Measurements from ENCODE around the gene HSPB6. TPM values are rescaled to one million over a fixed set of nuclear protein-coding genes. Genes with fewer than 3 reads are reported as not detected.

HSPB6 gene
- total and polyA plus RNA-seq, 12 donors: 21.1 to 932 (median 265) TPM

GRCh38 chr19:35780717-35781116 is 23.9 kb upstream of the HSPB6 start:
- intact Hi-C loops (cut with DNase I): no loop called here
- Histone ChIP-seq H3K4me3 (no peak overlapping the region), H3K9me3 (replicated peaks in 1 of 3) (no peaks in the 10 kb centered on the region), H3K36me3 (replicated peaks in 1 of 2) (peaks cover 0 to 6% of the 10 kb centered on the region in 2 donors), H3K27ac (no peak overlapping the region), H3K27me3 (no peaks in the 10 kb centered on the region), H3K4me1 (replicated peaks in 1 of 2) (no peaks in the 10 kb centered on the region)
- no peak for DNase-seq
- 94 to 97% (median 96%) methylated on average over 11 to 20 of the region's 20 CpGs for WGBS, 4 donors
- no peak for TF ChIP-seq POLR2A (IDR thresholded peaks at IDR 0.05)
- TF ChIP-seq, protein P1, sequence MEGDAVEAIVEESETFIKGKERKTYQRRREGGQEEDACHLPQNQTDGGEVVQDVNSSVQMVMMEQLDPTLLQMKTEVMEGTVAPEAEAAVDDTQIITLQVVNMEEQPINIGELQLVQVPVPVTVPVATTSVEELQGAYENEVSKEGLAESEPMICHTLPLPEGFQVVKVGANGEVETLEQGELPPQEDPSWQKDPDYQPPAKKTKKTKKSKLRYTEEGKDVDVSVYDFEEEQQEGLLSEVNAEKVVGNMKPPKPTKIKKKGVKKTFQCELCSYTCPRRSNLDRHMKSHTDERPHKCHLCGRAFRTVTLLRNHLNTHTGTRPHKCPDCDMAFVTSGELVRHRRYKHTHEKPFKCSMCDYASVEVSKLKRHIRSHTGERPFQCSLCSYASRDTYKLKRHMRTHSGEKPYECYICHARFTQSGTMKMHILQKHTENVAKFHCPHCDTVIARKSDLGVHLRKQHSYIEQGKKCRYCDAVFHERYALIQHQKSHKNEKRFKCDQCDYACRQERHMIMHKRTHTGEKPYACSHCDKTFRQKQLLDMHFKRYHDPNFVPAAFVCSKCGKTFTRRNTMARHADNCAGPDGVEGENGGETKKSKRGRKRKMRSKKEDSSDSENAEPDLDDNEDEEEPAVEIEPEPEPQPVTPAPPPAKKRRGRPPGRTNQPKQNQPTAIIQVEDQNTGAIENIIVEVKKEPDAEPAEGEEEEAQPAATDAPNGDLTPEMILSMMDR (IDR thresholded peaks at IDR 0.05): no peak

DNA sequence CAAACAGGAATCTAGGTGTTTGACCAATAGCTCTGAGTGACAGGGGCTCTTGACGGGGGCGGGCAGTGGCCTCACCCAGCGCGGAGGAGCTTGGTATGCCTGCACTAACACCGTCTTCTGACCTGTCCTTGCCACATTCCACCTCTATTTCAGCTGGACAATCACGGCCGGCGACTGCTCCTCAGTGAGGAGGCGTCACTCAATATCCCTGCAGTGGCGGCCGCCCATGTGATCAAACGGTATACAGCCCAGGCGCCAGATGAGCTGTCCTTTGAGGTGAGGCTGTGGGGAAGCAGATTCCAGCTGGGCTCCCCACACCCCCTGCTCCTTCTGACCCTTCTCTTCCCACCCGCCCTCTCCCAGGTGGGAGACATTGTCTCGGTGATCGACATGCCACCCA is 23.2 kb upstream of the HSPB6 start:
- intact Hi-C loops (cut with DNase I): no loop called here
- DNase-seq: no peak
- Histone ChIP-seq H3K27me3 (no peaks in the 10 kb centered on the region), H3K4me3 (no peak overlapping the region), H3K4me1 (replicated peaks in 1 of 2) (no peaks in the 10 kb centered on the region), H3K27ac (no peak overlapping the region), H3K36me3 (replicated peaks in 1 of 2) (peaks cover 0 to 6% of the 10 kb centered on the region in 2 donors), H3K9me3 (replicated peaks in 1 of 3) (no peaks in the 10 kb centered on the region)
- TF ChIP-seq, protein P1 (IDR thresholded peaks at IDR 0.05): no peak
- TF ChIP-seq POLR2A (IDR thresholded peaks at IDR 0.05): no peak
- 94 to 96% (median 95%) methylated on average over 16 of the region's 16 CpGs for WGBS, 4 donors

DNA sequence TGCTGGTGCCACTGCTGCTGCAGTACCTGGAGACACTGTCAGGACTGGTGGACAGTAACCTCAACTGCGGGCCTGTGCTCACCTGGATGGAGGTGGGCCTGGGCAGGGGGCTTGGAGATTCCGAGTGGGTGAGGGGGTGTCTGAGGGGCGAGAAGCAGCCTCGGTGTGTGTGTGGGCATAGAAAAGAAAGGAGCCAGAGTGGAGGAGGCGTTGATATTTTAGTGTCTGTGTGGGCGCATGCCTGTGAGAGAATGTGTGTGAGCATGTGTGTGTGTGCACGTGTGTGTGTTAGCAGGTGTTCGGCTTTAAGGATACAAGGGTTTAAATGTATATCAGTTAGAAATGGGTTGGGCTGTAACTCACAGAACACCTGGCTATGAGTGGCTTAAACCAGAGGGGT is 22.2 kb upstream of the HSPB6 start:
- H3K4me3 ChIP-seq: no peak overlapping the region
- TF ChIP-seq, protein P1 (IDR thresholded peaks at IDR 0.05): no peak
- no peak for TF ChIP-seq POLR2A (IDR thresholded peaks at IDR 0.05)
- 92 to 99% (median 95%) methylated on average over 8 of the region's 8 CpGs for WGBS, 4 donors
- no peak overlapping the region for H3K27ac ChIP-seq
- no peaks in the 10 kb centered on the region for H3K9me3 ChIP-seq (replicated peaks in 1 of 3)
- DNase-seq: no peak
- H3K36me3 ChIP-seq (replicated peaks in 1 of 2): peaks cover 0 to 6% of the 10 kb centered on the region in 2 donors
- intact Hi-C loops (cut with DNase I): no loop called here
- H3K4me1 ChIP-seq (replicated peaks in 1 of 2): peaks cover 0 to 5% of the 10 kb centered on the region in 2 donors
- H3K27me3 ChIP-seq: no peaks in the 10 kb centered on the region

GRCh38 chr19:35777961-35778360 is 21.1 kb upstream of the HSPB6 start:
- H3K9me3 ChIP-seq (replicated peaks in 1 of 3): no peaks in the 10 kb centered on the region
- no peaks in the 10 kb centered on the region for H3K27me3 ChIP-seq
- DNase-seq: no peak
- H3K27ac ChIP-seq: no peak overlapping the region
- TF ChIP-seq, protein P1 (IDR thresholded peaks at IDR 0.05): no peak
- no peak for TF ChIP-seq POLR2A (IDR thresholded peaks at IDR 0.05)
- H3K4me1 ChIP-seq (replicated peaks in 1 of 2): peaks cover 0 to 5% of the 10 kb centered on the region in 2 donors
- no peak overlapping the region for H3K4me3 ChIP-seq
- 76 to 96% (median 88%) methylated on average over 5 to 7 of the region's 7 CpGs for WGBS, 4 donors
- intact Hi-C loops (cut with DNase I): no loop called here
- H3K36me3 ChIP-seq (replicated peaks in 1 of 2): peaks cover 0 to 6% of the 10 kb centered on the region in 2 donors

Measured in adrenal gland (tissue), 12 donors.